ENCODE measurements around the gene EEF2. TPM values are rescaled to one million over a fixed set of nuclear protein-coding genes. Genes with fewer than 3 reads are reported as not detected.
"Not testable (repeated sequence)": the region's sequence is repeated elsewhere in the genome, so short reads cannot be mapped to it uniquely, and the experiment has no call there.

EEF2 gene
- total RNA-seq, 1 experiment from 2014 or later, result 3,126 TPM

GRCh38 chr19:3958836-3959765 lies 26.2 kb downstream of the EEF2 start:
- POLR2A ChIA-PET, result interaction anchor here (0.6 to 1.2 kb wide), 2 partner anchors 10 to 13 kb away, joined by 3 to 4 read pairs; no protein-coding TSS in a partner anchor
- Mint-ChIP-seq H3K36me3 (ENCODE audit: insufficient read depth, unreplicated experiment) (peaks cover 74% of the 10 kb centered on the region), H3K9me3 (ENCODE audit: unreplicated experiment) (no peaks in the 10 kb centered on the region), H3K4me3 (ENCODE audit: unreplicated experiment) (no peak overlapping the region), H3K27ac (ENCODE audit: low read depth, unreplicated experiment) (no peak overlapping the region), H3K4me1 (ENCODE audit: insufficient read depth, unreplicated experiment) (no peaks in the 10 kb centered on the region), H3K27me3 (ENCODE audit: insufficient read depth, unreplicated experiment) (no peaks in the 10 kb centered on the region)
- TF ChIP-seq CTCF (IDR thresholded peaks at IDR 0.05; ENCODE audit: unreplicated experiment), result no peak
- intact Hi-C loops (cut with micrococcal nuclease), result no loop called here
- TSS peak; percentile 23 for BruUV-seq (replicated peaks)
- CTCF ChIA-PET, result interaction anchor here (0.6 kb wide), 1 partner anchor 10 kb away, joined by 8 read pairs; no protein-coding TSS in a partner anchor
- no peak for DNase-seq (ENCODE audit: unreplicated experiment)

- BruUV-seq (replicated peaks), result no TSS peak
- no peak for TF ChIP-seq CTCF (IDR thresholded peaks at IDR 0.05; ENCODE audit: unreplicated experiment)
- Mint-ChIP-seq H3K4me3 (ENCODE audit: unreplicated experiment) (no peak overlapping the region), H3K27me3 (ENCODE audit: insufficient read depth, unreplicated experiment) (no peaks in the 10 kb centered on the region), H3K27ac (ENCODE audit: low read depth, unreplicated experiment) (no peak overlapping the region), H3K9me3 (ENCODE audit: unreplicated experiment) (no peaks in the 10 kb centered on the region), H3K4me1 (ENCODE audit: insufficient read depth, unreplicated experiment) (no peaks in the 10 kb centered on the region), H3K36me3 (ENCODE audit: insufficient read depth, unreplicated experiment) (peaks cover 53% of the 10 kb centered on the region)
- ChIA-PET CTCF (interaction anchor here (1.0 kb wide), 1 partner anchor 14 kb away, joined by 3 read pairs; no protein-coding TSS in a partner anchor), POLR2A (interaction anchor here (1.2 kb wide), 1 partner anchor 441 kb away, joined by 3 read pairs; no protein-coding TSS in a partner anchor)
- DNase-seq (ENCODE audit: unreplicated experiment), result no peak
- intact Hi-C loops (cut with micrococcal nuclease), result no loop called here
Measured at GRCh38 chr19:3955688-3956087, 29.6 kb downstream of the EEF2 start.

- H3K27ac Mint-ChIP-seq (ENCODE audit: low read depth, unreplicated experiment); DNase-seq (ENCODE audit: unreplicated experiment); BruUV-seq (replicated peaks); intact Hi-C loops (cut with micrococcal nuclease); H3K4me1 Mint-ChIP-seq (ENCODE audit: insufficient read depth, unreplicated experiment); H3K27me3 Mint-ChIP-seq (ENCODE audit: insufficient read depth, unreplicated experiment); H3K9me3 Mint-ChIP-seq (ENCODE audit: unreplicated experiment); H3K4me3 Mint-ChIP-seq (ENCODE audit: unreplicated experiment): not testable (repeated sequence)
- ChIA-PET CTCF (interaction anchor here (1.0 kb wide), 1 partner anchor 14 kb away, joined by 3 read pairs; no protein-coding TSS in a partner anchor), POLR2A (interaction anchor here (1.2 kb wide), 1 partner anchor 441 kb away, joined by 3 read pairs; no protein-coding TSS in a partner anchor)
- H3K36me3 Mint-ChIP-seq (ENCODE audit: insufficient read depth, unreplicated experiment), result peaks cover 49% of the 10 kb centered on the region
Measured at GRCh38 chr19:3955276-3955675, 30.0 kb downstream of the EEF2 start.

- intact Hi-C loops (cut with micrococcal nuclease), result no loop called here
- no peak for TF ChIP-seq CTCF (IDR thresholded peaks at IDR 0.05; ENCODE audit: unreplicated experiment)
- no peak overlapping the region for H3K4me3 Mint-ChIP-seq (ENCODE audit: unreplicated experiment)
- no TSS peak for BruUV-seq (replicated peaks)
- peaks cover 40% of the 10 kb centered on the region for H3K36me3 Mint-ChIP-seq (ENCODE audit: insufficient read depth, unreplicated experiment)
- no peaks in the 10 kb centered on the region for H3K4me1 Mint-ChIP-seq (ENCODE audit: insufficient read depth, unreplicated experiment)
- no peaks in the 10 kb centered on the region for H3K27me3 Mint-ChIP-seq (ENCODE audit: insufficient read depth, unreplicated experiment)
- no peaks in the 10 kb centered on the region for H3K9me3 Mint-ChIP-seq (ENCODE audit: unreplicated experiment)
- DNase-seq (ENCODE audit: unreplicated experiment), result no peak
- POLR2A ChIA-PET, result interaction anchor here (1.8 kb wide), 1 partner anchor 31 kb away, joined by 5 read pairs; the partner anchor contains the start of gene EEF2
- H3K27ac Mint-ChIP-seq (ENCODE audit: low read depth, unreplicated experiment), result no peak overlapping the region
- CTCF ChIA-PET, result interaction anchor here (0.7 kb wide), 1 partner anchor 408 kb away, joined by 3 read pairs; no protein-coding TSS in a partner anchor
Measured at GRCh38 chr19:3954107-3954506, 31.2 kb downstream of the EEF2 start.

GRCh38 chr19:3952755-3953276 lies 32.4 kb downstream of the EEF2 start:
- H3K36me3 Mint-ChIP-seq (ENCODE audit: insufficient read depth, unreplicated experiment), result peaks cover 34% of the 10 kb centered on the region
- CTCF ChIA-PET, result interaction anchor here (0.6 kb wide), 1 partner anchor 206 kb away, joined by 3 read pairs; no protein-coding TSS in a partner anchor
- BruUV-seq (replicated peaks); DNase-seq (ENCODE audit: unreplicated experiment); POLR2A ChIA-PET; H3K27me3 Mint-ChIP-seq (ENCODE audit: insufficient read depth, unreplicated experiment); H3K4me1 Mint-ChIP-seq (ENCODE audit: insufficient read depth, unreplicated experiment); H3K4me3 Mint-ChIP-seq (ENCODE audit: unreplicated experiment); H3K27ac Mint-ChIP-seq (ENCODE audit: low read depth, unreplicated experiment); intact Hi-C loops (cut with micrococcal nuclease); H3K9me3 Mint-ChIP-seq (ENCODE audit: unreplicated experiment): not testable (repeated sequence)

Data from MCF 10A (cell line).